Measurements from ENCODE around the gene SLC25A27.

The SLC25A27 gene

GRCh38 chr6:46651816-46652215, 959 bp upstream of the SLC25A27 start:
- DNase-seq = no peak

- no peak for DNase-seq
These were observed 558 bp upstream of the SLC25A27 start for GRCh38 chr6:46652232-46652602.

GRCh38 chr6:46653439-46654195, 842 bp downstream of the SLC25A27 start:
- DNase-seq = no peak

- no peak for DNase-seq
These were observed 3.0 kb downstream of the SLC25A27 start for GRCh38 chr6:46655803-46656202.

GRCh38 chr6:46657642-46658041, 4.9 kb downstream of the SLC25A27 start:
- DNase-seq = no peak

GRCh38 chr6:46661483-46661882, 8.7 kb downstream of the SLC25A27 start:
- no peak for DNase-seq

- no peak for DNase-seq
These were observed 14.6 kb downstream of the SLC25A27 start for GRCh38 chr6:46667377-46667776.

- DNase-seq = no peak
These were observed 21.6 kb downstream of the SLC25A27 start for GRCh38 chr6:46674410-46674809.

GRCh38 chr6:46676604-46677313, 24.0 kb downstream of the SLC25A27 start:
- no peak for DNase-seq

GRCh38 chr6:46677314-46677654, 24.5 kb downstream of the SLC25A27 start:
- DNase-seq = no peak

- DNase-seq = no peak
These were observed 32.0 kb downstream of the SLC25A27 start for GRCh38 chr6:46684771-46685170.

GRCh38 chr6:46687619-46688097, 34.9 kb downstream of the SLC25A27 start, which contains the start of gene TDRD6:
TDRD6 (plus strand) TSS chr6:46687885; CDS start chr6:46688129, 244 bp downstream.
- DNase-seq = no peak

- no peak for DNase-seq
These were observed 35.6 kb downstream of the SLC25A27 start for GRCh38 chr6:46688117-46688965.

- DNase-seq = no peak
These were observed 36.2 kb downstream of the SLC25A27 start for GRCh38 chr6:46688966-46689335.

GRCh38 chr6:46689657-46690056, 36.9 kb downstream of the SLC25A27 start:
- no peak for DNase-seq

- no peak for DNase-seq
These were observed 37.5 kb downstream of the SLC25A27 start for GRCh38 chr6:46690141-46690755.

GRCh38 chr6:46690911-46691451, 38.2 kb downstream of the SLC25A27 start:
- DNase-seq = no peak

- no peak for DNase-seq
These were observed 47.2 kb downstream of the SLC25A27 start for GRCh38 chr6:46699970-46700369.

GRCh38 chr6:46704562-46704961, 51.8 kb downstream of the SLC25A27 start:
- no peak for DNase-seq

- no peak for DNase-seq
These were observed 53.7 kb downstream of the SLC25A27 start for GRCh38 chr6:46706464-46706863.

GRCh38 chr6:46711491-46711890, 58.7 kb downstream of the SLC25A27 start:
- DNase-seq = no peak

- no peak for DNase-seq
These were observed 62.4 kb downstream of the SLC25A27 start for GRCh38 chr6:46715141-46715540.

GRCh38 chr6:46719099-46719498, 66.3 kb downstream of the SLC25A27 start:
- DNase-seq = no peak
